SHP77 (cell line): ENCODE measurements around the gene SOX13.

Experiments used
- DNase-seq, 2 experiments: peaks; one replicate each; lab custom pipeline; 2025; lab: John Stamatoyannopoulos, UW

Gene SOX13

GRCh38 chr1:204065174-204065985 lies 7.5 kb upstream of the SOX13 start:
- DNase-seq, result no peak

- no peak for DNase-seq
Measured at GRCh38 chr1:204065986-204066300, 7.0 kb upstream of the SOX13 start.

- no peak for DNase-seq
Measured at GRCh38 chr1:204067935-204068334, 5.0 kb upstream of the SOX13 start.

- no peak for DNase-seq
Measured at GRCh38 chr1:204069887-204070286, 3.0 kb upstream of the SOX13 start.

GRCh38 chr1:204070895-204071294 lies 2.0 kb upstream of the SOX13 start:
- DNase-seq, result no peak

GRCh38 chr1:204073837-204074273 lies 940 bp downstream of the SOX13 start:
- no peak for DNase-seq

- DNase-seq, result peak; percentile 26 to 69
Measured at GRCh38 chr1:204074274-204075138, 1.6 kb downstream of the SOX13 start.

- peak in 1 of 2 experiments; percentile 25 for DNase-seq
Measured at GRCh38 chr1:204075139-204075521, 2.2 kb downstream of the SOX13 start.

- DNase-seq, result no peak
Measured at GRCh38 chr1:204075890-204076846, 3.3 kb downstream of the SOX13 start.

GRCh38 chr1:204076891-204077290 lies 4.0 kb downstream of the SOX13 start:
- DNase-seq, result no peak

- DNase-seq, result peak; percentile 95 to 96
Measured at GRCh38 chr1:204077979-204078696, 5.2 kb downstream of the SOX13 start.

GRCh38 chr1:204079608-204079999 lies 6.7 kb downstream of the SOX13 start:
- no peak for DNase-seq

GRCh38 chr1:204080163-204080903 lies 7.4 kb downstream of the SOX13 start:
- peak; percentile 33 to 42 for DNase-seq

- no peak for DNase-seq
Measured at GRCh38 chr1:204081164-204081790, 8.4 kb downstream of the SOX13 start.

- DNase-seq, result no peak
Measured at GRCh38 chr1:204081791-204082513, 9.0 kb downstream of the SOX13 start.

- no peak for DNase-seq
Measured at GRCh38 chr1:204083491-204083890, 10.6 kb downstream of the SOX13 start.

- peak; percentile 94 to 97 for DNase-seq
Measured at GRCh38 chr1:204084247-204084772, 11.4 kb downstream of the SOX13 start.

- no peak for DNase-seq
Measured at GRCh38 chr1:204085876-204086275, 13.0 kb downstream of the SOX13 start.
